Glomerular visceral epithelial cell (primary cell): ENCODE data around the gene INO80B.
A peak's percentile ranks its signal among the peaks of the same experiment; 100 is the strongest.
"Not testable (repeated sequence)": the region's sequence is repeated elsewhere in the genome, so short reads cannot be mapped to it uniquely, and the experiment has no call there.

Experiments
- DNase-seq: peaks from one replicate; pipeline ENCODE4 v3.0.0-alpha.2; 2016; ENCODE audit errors: extremely low spot score

Gene INO80B

DNA sequence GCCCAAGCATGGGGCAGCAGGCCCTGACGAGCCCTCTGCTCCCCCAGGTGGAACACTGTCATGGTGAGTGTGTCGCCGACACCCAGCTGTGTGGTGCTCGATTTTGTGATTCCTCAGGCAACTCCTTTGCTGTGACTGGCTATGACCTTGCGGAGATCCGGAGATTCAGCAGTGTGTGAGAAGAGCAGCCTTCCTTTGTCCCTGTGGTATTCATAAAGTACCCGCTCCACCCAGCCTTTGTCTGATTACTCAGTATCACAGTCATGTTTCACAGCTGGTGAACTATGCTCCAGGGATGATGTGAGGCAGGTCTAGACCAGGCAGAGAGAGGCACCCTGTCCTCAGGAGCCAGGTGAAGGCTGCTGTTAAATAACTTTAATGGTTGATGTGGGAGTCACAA lies 29.4 kb upstream of the INO80B start:
- DNase-seq = no peak

GRCh38 chr2:74426181-74426758 lies 28.6 kb upstream of the INO80B start:
- no peak for DNase-seq

DNA sequence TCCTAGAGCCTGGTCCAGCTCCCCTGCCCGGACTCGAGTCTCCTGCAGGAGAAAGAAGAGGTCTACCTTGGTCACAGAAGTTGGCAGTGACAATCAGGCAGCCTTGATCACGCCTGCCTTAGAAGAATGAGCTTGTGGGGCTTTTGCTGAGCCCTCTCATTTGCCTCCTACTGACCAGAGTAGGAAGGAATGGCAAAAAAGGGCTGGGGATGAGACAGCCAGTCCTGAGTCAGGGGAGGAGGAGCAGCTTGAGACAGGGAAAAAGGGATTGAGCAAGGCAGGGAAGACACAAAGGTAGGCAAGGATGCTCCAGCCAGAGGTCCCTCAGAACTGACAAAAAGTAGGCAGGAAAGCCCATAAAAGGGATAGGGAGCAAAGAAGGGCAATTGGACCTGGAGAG lies 27.3 kb upstream of the INO80B start:
- DNase-seq = no peak

DNA sequence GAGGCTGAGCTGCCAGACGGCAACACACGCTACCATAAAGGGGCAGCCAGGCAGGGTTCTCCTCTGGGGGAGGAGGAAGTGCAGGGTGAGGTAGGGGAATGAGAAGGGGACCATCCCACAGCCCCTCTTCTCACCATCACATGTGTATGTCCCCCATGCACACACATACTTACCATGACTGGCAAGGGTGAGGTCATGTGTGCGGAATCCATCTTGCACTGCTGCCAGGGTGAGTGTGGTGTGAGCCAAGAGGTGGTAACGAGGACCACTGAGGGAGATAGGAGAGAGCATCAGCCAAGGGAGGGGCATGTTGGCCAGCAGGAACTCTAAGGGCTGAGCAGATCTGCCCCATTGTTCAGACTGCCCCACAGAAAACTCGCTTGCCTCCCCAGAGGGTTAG lies 26.2 kb upstream of the INO80B start:
- no peak for DNase-seq

GRCh38 chr2:74429487-74430451 lies 25.1 kb upstream of the INO80B start:
- DNase-seq = peak; percentile 30

DNA sequence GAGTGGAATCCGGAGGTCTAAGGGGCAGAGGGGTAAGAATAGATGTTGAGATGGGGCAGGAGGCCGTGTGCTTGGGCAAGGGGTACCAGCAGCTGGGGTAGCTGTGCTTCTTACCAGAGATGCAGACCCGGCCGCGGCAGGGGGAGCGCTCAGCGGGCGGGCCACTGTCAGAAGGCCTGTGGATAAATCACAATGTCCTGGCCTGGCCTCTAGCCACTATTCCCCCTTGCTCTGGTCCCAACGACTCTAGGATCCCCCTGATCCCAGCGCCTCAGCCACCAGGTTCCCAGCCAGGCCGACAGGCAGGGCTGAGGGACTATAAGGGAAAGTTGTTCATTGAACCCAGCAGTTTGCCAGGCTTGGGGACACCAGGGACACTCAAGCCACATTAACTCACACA lies 24.4 kb upstream of the INO80B start:
- DNase-seq = no peak

DNA sequence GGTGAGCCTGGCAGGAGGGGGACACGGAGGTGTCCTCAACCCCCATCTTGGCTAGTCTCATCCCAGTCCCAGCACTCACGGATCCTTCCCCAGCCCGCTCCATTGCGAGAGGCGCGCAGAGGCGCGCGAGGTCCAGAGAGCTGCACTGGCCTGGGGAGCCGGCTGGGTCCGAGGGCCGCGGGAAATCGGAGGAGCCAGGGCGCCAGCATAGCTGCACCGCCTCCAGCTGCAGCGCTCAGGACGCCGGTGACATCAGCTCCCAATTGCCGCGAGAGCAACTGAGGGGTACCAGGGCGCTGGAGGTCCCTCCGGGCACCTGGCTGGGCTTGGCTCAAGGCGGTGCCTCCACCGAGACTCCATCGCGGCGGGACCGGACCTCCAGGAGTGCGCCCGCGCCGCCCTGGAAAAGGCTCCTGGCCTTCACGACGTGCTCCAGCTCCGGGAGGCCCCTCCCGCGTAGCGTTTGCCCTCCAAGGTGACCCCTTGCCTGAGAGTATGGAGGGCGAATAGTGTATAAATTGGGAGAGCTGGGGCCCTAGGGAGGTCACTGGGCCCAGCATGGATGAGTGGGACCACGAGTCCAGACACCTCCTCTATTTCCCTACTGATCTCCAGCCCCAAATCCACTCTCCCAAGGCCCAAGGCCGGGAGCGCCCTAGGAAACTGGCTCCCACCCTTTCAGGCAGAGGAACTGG lies 18.6 kb upstream of the INO80B start:
- no peak for DNase-seq

DNA sequence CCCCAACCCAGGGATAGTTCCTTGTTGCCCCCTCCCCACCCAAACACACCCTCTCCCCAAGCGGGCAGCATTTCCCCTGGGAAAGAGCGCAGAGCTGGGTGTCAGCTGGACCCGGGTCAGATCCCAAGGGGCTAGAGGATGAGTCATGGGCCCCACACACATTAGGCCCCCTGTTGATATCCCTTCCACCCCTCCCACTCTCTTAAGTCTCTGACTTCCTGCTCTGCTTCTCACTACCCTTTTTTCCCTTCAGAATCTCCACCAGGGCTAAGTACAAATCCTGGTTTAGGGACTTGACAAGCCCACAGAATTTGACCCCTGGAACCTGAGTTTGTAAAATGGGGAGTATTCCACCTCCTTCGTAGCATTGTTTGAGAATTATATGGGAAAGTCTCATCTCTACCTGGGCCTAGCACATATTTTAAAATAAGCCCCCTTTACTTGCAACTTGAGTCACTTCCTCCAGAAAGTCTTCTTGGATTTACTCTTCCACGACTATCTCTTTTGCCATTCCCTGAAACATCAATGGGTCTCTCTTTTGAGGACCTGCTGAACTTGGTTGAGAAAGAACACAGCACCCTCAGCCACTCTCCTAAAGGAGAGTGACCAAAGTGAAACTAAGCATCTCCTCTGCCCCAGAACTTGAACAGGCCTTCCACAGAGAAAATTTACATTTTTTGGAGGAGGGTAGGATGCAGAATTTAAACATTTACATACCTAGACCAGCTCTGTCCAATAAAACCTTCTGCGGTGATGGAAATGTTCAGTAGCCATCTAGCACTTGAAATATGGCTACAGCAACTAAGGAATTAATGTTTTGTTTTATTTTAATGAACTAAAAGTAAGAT lies 17.8 kb upstream of the INO80B start:
- no peak for DNase-seq

DNA sequence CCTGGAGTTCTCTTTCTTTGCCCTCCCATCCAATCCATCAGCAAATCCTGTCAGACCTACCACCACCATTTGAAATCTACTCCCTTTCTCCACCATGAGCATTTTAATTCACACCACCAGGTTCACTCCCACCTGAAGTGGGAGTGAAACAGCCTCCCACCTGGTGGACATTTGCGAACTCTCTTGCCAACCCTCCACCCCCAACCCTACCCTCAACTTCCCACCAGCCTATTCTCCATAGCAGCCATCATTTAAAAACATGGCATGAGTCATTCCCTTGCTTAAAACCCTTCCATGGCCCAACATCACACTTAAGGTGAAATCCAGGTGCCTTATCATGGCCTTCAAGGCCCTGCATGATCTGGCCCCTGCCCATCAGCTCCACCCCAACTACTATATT lies 16.6 kb upstream of the INO80B start:
- no peak for DNase-seq

- DNase-seq = no peak
Measured at GRCh38 chr2:74439373-74439772, 15.5 kb upstream of the INO80B start.

- DNase-seq = peak; percentile 34
Measured at GRCh38 chr2:74439803-74440377, 15.0 kb upstream of the INO80B start.

DNA sequence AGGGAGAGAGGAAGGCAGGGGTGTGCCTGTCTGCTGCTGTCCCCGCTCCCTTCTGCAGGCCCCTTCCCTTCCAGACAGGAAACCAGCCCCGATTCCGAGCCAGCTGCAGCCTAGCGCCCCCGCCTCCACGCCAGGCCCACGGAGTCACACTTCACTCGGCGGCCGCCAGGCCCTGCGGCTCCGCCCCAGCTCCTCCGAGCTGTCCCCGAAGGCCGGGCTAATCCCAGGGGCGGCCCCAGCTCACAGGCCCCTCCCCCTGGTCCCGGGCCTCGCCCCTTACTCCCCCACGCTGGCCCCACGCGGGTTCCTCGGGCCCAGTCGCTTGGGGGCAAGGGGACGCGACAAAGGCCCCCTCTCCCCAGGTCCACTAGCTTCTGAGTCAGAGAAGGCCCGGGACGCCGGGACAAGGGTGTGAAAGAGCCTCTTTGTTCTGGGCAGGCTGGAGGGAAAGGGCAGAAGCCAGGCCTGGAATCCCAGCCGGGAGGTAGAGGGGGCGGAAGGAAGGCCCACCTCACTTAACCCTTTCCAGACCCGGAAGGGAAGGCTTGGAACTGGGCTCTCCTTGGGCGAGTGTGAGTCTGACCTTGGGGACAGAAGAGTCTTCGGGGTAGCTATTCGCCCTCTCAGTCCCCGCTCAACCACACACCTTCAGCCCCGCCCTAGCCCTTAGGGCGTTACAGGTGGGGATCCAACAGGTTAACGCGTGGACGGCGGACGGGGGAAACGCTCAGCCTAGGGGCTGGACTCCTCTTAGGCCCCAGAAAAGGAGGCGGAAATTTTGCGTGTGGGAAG lies 14.3 kb upstream of the INO80B start:
- DNase-seq = peak; percentile 86

GRCh38 chr2:74441170-74441689 lies 13.7 kb upstream of the INO80B start:
- DNase-seq = no peak

GRCh38 chr2:74441690-74442482 lies 13.0 kb upstream of the INO80B start, which contains the start of gene RTKN:
RTKN (minus strand) TSS chr2:74441937; CDS start chr2:74441816, 121 bp downstream.
- DNase-seq = peak; percentile 73

- DNase-seq = not testable (repeated sequence)
Measured at GRCh38 chr2:74442483-74443297, 12.2 kb upstream of the INO80B start.

GRCh38 chr2:74444498-74445318 lies 10.2 kb upstream of the INO80B start:
- no peak for DNase-seq

DNA sequence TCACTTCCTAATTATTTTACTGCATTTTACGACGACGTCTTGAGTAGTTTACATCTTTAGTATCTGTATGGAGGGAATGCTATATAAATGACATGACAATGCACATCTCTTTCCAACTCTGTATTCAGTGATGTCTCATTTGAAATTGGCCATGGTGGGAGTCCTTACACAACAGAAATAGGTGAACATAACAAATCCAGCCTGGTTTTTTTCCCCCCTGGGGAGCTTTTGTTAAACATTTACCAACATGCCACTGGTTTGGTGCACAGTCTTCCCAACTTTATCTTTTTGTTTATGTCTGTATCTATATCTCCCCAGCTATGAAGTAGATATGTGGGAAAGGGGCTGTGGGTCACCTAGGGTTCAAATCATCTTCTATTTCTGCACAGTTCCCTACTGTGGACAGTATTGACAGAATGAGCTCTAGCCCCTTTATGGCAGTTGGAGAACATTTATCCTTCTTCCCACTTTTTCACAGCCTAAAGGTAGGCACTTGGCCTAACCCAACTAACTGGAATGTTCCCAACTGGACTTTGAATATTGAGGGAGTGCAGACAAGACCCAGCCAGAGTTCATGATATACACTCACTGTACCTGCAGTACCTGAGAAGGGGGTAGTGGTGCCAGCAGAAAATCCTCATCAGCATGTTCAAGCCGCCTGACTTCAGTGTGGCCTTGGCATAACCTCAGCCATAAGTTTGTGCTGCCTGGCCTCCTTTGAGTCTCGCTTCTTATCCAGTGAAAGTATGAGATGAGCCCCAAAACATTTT lies 7.5 kb upstream of the INO80B start:
- no peak for DNase-seq
